HG03045 (cell line): ENCODE results near the gene CD163L1.
"Not testable (repeated sequence)": the region's sequence is repeated elsewhere in the genome, so short reads cannot be mapped to it uniquely, and the experiment has no call there.

Experiments used
- ATAC-seq: cut with Tn5 transposase; IDR thresholded peaks from one replicate; pipeline ENCODE4 v1.9.1; 2021; ENCODE audit warnings: mild to moderate bottlenecking, moderate library complexity; ENCODE audit not compliant: unreplicated experiment

CD163L1 gene

DNA sequence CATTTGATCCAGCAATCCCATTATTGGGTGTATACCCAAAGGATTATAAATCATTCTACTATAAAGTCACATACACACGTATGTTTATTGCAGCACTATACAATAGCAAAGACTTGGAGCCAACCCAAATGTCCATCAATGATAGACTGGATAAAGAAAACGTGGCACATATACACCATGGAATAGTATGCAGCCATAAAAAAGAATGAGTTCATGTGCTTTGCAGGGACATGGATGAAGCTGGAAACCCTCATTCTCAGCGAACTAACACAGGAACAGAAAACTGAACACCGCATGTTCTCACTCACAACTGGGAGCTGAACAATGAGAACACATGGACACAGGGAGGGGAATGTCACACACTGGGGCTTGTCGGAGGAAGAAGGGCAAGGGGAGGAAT, 106.2 kb downstream of the CD163L1 start:
- ATAC-seq: not testable (repeated sequence)

DNA sequence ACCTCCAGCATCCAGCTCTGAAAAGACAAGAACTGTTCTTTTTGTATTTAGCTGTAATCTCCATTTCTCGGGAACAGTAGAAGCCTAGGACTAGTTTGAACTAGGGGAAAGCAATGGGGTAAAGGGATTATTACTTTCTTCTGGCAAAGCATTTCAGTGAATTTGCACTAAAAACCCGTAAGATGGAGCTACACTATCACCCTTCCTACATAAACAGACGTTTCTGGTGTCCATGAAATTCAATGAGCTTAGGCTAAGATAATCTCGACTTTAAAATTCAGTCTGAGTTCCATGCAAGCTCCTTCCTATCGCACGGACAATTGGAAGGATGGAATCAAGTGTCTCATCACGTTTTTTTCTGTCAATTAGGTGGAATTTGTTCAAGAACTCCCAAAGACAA, 116.0 kb downstream of the CD163L1 start:
- ATAC-seq: no peak

DNA sequence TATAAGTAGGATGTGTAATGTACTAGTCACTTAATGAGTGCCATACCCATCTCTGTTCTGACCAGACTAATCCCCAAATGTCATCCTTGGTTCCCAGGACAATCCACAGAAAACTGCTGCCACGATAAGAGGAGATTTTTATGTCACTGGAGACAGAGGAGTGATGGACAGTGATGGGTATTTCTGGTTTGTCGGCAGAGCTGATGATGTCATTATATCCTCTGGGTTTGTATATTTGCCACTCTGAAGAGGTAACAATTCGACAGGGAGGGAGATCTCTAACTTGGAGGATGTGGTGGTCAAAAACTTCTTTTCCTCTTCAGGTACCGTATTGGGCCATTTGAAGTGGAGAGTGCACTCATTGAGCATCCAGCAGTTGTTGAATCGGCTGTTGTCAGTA, 119.8 kb downstream of the CD163L1 start:
- no peak for ATAC-seq

- ATAC-seq: no peak
Observed at GRCh38 chr12:7322599-7322998, 121.4 kb downstream of the CD163L1 start.

- ATAC-seq: no peak
Observed at GRCh38 chr12:7321624-7322023, 122.3 kb downstream of the CD163L1 start.

DNA sequence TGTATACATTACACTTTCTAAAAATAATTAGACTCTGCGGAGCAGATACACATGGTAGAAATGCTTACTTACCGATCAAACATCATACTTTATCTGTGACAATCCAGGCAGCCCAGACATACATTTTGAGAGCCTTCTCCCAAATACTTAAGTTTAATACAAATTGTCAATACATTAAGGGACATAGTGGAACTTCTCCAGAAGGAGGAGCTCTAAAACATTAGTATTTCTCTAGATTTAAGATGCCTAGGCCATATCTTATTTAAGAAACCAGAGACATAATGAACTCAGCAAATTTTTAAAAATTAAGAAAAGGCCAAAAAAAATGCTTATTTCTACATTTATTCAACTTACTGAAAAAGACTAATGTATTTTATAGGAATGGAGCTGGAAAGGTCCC, 124.0 kb downstream of the CD163L1 start:
- no peak for ATAC-seq

DNA sequence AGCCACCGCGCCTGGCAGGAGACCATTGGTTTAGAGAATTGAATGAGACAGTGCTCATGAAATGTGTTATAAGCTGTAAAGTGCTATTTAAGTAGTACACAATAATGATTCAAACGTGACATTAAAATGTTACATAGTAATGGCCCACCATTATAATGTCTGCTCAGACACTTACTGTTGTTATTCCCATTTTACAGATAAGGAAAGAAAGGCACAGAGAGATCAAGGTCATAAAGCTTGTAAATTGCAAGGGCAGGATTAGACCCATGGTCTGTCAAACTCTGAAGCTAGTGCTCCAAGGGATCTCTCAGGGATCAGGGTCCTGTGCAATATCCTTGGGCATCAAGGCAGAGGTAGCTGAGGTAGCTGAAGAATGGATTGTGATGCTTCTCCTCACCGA, 133.9 kb downstream of the CD163L1 start:
- no peak for ATAC-seq
